ENCODE measurements around the gene CD63.

The CD63 gene

DNA sequence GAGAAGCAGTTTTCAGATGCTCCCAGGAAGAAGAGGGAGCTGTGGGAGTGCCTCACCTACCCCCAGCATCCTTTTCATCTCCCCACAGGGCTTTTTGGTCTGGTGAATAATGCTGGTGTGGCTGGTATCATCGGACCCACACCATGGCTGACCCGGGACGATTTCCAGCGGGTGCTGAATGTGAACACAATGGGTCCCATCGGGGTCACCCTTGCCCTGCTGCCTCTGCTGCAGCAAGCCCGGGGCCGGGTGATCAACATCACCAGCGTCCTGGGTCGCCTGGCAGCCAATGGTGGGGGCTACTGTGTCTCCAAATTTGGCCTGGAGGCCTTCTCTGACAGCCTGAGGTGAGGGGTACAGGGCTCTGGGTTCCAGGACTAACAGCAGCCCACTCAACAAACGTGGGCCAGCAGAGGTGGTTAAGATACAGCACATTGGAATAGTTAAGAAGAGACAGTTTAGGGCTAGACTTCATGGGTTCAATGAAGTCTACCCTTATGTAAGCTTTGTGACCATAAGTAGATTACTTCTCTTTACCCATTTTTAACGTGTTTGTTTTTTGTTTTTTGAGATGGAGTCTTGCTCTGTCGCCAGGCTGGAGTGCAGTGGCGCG lies 7.1 kb downstream of the CD63 start:
- no peak for DNase-seq (ENCODE audit: low read depth)
- TF ChIP-seq, protein P1, sequence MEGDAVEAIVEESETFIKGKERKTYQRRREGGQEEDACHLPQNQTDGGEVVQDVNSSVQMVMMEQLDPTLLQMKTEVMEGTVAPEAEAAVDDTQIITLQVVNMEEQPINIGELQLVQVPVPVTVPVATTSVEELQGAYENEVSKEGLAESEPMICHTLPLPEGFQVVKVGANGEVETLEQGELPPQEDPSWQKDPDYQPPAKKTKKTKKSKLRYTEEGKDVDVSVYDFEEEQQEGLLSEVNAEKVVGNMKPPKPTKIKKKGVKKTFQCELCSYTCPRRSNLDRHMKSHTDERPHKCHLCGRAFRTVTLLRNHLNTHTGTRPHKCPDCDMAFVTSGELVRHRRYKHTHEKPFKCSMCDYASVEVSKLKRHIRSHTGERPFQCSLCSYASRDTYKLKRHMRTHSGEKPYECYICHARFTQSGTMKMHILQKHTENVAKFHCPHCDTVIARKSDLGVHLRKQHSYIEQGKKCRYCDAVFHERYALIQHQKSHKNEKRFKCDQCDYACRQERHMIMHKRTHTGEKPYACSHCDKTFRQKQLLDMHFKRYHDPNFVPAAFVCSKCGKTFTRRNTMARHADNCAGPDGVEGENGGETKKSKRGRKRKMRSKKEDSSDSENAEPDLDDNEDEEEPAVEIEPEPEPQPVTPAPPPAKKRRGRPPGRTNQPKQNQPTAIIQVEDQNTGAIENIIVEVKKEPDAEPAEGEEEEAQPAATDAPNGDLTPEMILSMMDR (IDR thresholded peaks at IDR 0.05; ENCODE audit: insufficient read depth, low read depth, low read length, missing control alignments) = no peak
- H3K4me3 ChIP-seq (ENCODE audit: low read length) = no peak overlapping the region

DNA sequence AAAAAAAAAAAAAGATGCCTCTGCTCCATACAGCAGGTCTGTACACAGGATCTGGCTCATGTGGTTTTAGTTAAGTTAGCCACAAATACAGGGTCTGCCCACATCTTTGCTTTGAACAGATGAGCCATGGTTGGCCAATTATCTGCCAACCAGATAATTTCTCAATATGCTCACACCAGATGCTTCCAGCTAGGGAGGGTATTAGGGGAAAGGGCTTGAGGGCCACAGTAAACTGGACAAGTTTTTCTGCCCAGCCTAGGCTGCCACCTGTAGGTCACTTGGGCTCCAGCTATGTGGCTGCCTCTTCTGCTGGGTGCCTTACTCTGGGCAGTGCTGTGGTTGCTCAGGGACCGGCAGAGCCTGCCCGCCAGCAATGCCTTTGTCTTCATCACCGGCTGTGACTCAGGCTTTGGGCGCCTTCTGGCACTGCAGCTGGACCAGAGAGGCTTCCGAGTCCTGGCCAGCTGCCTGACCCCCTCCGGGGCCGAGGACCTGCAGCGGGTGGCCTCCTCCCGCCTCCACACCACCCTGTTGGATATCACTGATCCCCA lies 7.8 kb downstream of the CD63 start:
- peak; percentile 87 for DNase-seq (ENCODE audit: low read depth)
- TF ChIP-seq, protein P1 (IDR thresholded peaks at IDR 0.05; ENCODE audit: insufficient read depth, low read depth, low read length, missing control alignments) = peak; percentile 58
- no peak overlapping the region for H3K4me3 ChIP-seq (ENCODE audit: low read length)

DNA sequence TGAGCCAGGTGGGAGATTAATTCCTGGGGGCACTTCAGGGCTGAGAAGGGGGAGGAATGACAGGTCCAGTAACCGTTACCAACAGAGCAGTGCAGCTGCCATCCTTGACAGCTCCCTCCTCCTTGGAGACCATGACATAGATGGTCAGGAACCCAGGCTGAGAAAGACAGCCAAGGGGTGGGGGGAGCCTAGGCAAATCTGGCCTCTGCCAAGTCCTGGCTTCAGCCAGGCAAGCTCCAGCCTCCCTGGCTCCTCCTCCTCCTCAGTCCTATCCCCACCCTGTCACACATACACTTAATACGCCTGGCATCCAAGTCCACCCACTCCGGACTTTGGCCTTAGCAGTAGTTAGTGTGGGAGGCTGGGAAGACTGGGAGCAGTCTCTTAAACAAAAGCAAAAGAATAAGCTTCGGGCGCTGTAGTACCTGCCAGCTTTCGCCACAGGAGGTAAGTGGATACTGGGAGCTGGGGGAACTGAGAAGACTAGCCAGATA lies 8.7 kb downstream of the CD63 start, which contains the start of gene RDH5:
Gene RDH5 (plus strand): TSS at position 323 of the 494 bp plus-strand sequence. CDS start 792 bp downstream, outside the sequence.
- DNase-seq (ENCODE audit: low read depth) = peak; percentile 42
- H3K4me3 ChIP-seq (ENCODE audit: low read length) = no peak within 1 kb of the TSS
- TF ChIP-seq, protein P1 (IDR thresholded peaks at IDR 0.05; ENCODE audit: insufficient read depth, low read depth, low read length, missing control alignments) = no peak

DNA sequence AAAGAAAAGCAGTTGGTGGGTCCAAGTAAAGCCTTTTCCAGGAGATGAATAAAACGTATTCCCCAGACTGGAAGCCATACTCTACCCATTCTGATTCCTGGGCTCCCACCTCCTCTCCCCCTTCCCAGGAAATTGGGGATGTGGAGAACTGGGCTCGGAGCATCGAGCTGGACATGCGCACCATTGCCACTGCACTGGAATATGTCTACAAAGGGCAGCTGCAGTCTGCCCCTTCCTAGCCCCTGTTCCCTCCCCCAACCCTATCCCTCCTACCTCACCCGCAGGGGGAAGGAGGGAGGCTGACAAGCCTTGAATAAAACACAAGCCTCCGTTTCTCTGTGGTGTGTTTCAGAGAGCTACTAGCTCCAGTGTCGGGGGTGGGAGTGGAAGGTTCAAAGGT lies 9.4 kb downstream of the CD63 start:
- no peak overlapping the region for H3K4me3 ChIP-seq (ENCODE audit: low read length)
- DNase-seq (ENCODE audit: low read depth) = no peak
- TF ChIP-seq, protein P1 (IDR thresholded peaks at IDR 0.05; ENCODE audit: insufficient read depth, low read depth, low read length, missing control alignments) = no peak

DNA sequence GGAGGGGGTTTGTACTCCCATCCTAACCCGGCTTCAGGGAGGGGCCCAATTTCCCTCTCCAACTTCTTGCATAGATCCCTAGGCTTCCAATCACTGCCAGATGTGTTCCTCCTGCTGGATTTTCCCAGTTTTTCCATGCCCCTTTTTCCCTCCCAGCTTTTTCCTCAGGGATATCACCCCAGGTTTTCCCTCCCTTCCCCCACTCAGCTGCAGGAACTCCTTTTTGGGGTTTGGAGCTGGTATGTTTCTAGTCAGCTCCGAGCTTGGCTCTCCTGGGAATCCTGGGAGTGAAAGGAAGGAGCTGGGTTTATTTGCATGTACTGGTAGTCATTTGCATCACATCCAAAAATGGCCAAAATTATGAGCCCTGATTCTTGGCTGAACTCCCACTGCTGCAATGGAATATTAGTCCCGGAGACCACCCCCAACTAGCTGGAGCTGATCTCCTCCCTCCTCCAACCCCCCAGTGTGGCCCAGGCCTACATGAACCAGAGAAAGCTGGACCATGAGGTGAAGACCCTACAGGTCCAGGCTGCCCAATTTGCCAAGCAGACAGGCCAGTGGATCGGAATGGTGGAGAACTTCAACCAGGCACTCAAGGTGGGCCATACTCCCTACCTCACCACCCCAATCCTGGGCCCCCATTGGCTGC lies 10.1 kb downstream of the CD63 start:
- no peak overlapping the region for H3K4me3 ChIP-seq (ENCODE audit: low read length)
- DNase-seq (ENCODE audit: low read depth) = no peak
- TF ChIP-seq, protein P1 (IDR thresholded peaks at IDR 0.05; ENCODE audit: insufficient read depth, low read depth, low read length, missing control alignments) = no peak

DNA sequence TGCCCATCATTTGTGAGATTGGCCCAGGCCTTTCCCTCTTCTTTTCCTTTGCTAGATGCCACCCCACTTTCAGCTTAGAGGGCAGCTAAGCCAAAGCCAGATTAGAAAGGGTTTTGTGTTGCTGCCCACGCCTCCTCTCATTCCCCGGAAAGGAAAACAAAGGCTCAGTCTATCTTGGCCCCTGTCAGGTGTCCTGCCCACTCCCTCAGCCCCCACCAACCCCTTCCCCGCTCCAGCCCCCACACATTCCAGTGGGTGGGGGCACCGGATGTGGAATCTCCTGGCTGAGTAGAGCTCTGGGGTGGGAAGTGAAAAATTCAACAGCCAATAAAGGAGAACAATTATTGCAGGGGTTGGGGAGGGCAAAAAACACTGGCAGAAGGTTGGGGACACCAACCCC lies 10.8 kb downstream of the CD63 start:
- TF ChIP-seq, protein P1 (IDR thresholded peaks at IDR 0.05; ENCODE audit: insufficient read depth, low read depth, low read length, missing control alignments) = no peak
- DNase-seq (ENCODE audit: low read depth) = no peak
- no peak overlapping the region for H3K4me3 ChIP-seq (ENCODE audit: low read length)

All from epithelial cell of esophagus (primary cell).